NT2/D1 (cell line): Measurements from ENCODE around the gene FSTL4.

Experiments used
- SUZ12 ChIP-seq: IDR thresholded peaks from 2 replicates; pipeline ENCODE4 v1.6.1; 2011; ENCODE audit not compliant: insufficient read length, insufficient read depth; ENCODE audit errors: extremely low read depth
- YY1 ChIP-seq: IDR thresholded peaks from 2 replicates; pipeline ENCODE4 v1.6.1; 2011; ENCODE audit not compliant: insufficient read length, insufficient read depth

DNA sequence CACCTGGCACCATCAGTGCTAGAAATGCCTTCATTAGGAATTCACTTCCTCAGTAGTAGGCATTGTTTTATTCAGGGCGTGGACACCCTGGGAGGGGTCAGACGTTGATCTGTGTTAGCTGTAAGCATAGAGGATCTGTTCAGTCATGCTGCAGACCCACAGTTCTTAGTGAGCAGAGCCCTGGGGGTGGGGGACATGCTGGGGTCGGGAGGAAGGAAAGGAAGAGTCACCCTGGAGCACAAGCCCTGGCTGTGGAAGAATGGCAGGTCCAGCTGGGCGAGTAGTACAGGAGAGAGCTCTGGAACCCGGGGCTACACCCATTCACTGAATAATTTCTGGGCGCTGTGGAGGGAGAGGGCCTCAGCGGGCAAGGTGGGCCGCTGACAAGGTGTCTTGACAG lies 172.5 kb downstream of the FSTL4 start:
- TF ChIP-seq SUZ12 (no peak), YY1 (no peak)
